ENCODE measurements around the gene PEAK1.
"Not testable (repeated sequence)": the region's sequence is repeated elsewhere in the genome, so short reads cannot be mapped to it uniquely, and the experiment has no call there.

PEAK1 gene

DNA sequence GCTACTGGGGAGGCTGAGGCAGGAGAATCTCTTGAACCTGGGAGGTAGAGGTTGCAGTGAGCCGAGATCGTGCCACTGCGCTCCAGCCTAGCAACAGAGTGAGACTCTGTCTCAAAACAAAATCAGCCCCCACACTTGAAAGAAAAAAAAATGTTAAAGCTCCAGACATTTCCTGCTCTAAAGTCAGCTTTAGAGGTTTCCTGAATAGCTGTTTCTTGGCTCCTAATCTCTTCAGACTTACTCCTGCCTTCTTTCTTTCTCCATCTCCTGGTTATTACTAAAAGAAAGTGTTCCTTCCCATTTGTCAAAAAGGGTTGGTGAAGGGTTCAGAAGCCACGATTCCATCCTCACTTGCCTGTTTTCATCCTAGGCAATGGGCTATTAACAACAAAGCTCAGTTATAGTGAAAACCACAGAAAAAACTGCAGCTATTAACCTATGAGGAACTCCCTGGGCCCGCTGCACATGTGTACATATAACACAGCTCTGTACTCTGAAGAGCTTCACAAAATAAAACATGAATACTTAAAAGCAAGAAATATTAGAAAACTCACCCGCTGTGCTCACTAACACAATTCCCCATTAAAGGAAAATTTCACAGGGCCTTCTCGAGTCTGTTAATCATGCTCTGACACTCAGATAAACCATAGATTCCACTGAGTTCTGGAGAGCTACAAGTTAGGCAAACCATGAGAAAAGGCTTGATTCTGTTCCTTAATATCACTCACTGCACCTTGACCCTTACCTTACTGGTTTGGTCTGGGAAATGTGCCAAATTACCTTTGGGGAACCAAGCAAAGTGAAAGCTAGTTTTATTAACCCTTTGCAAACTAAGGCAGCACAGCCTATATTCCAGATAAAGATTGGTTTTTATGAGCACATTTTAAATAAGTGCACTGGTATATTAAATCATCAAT lies 259.1 kb downstream of the PEAK1 start:
- Histone ChIP-seq H3K36me3 (ENCODE audit: insufficient read depth) (no peaks in the 10 kb centered on the region), H3K27ac (no peak overlapping the region), H3K79me2 (ENCODE audit: insufficient read depth, low read depth) (no peaks in the 10 kb centered on the region), H3K27me3 (ENCODE audit: insufficient read depth, low read depth) (no peaks in the 10 kb centered on the region), H3K4me3 (IDR thresholded peaks at IDR 0.05; ENCODE audit: insufficient read depth, low read depth, low read length) (no peak overlapping the region), H3K9ac (no peak overlapping the region), H3K4me1 (ENCODE audit: low read depth, poor library complexity, severe bottlenecking) (no peaks in the 10 kb centered on the region), H4K20me1 (ENCODE audit: insufficient read depth) (no peaks in the 10 kb centered on the region), H2AFZ (ENCODE audit: low read depth) (no peak overlapping the region), H3K4me2 (no peak overlapping the region)
- TF ChIP-seq CTCF (conservative IDR thresholded peaks at IDR 0.05; ENCODE audit: low read depth, low read length), result no peak

DNA sequence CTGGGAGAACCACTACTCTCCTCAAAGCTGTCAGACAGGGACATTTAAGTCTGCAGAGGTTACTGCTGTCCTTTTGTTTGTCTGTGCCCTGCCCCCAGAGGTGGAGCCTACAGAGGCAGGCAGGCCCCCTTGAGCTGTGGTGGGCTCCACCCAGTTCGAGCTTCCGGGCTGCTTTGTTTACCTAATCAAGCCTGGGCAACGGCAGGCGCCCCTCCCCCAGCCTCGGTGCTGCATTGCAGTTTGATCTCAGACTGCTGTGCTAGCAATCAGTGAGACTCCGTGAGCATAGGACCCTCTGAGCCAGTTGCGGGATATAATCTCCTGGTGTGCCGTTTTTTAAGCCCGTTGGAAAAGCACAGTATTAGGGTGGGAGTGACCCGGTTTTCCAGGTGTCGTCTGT lies 263.9 kb downstream of the PEAK1 start:
- not testable (repeated sequence) for H3K27me3 ChIP-seq (ENCODE audit: insufficient read depth, low read depth); H4K20me1 ChIP-seq (ENCODE audit: insufficient read depth); H3K4me3 ChIP-seq (IDR thresholded peaks at IDR 0.05; ENCODE audit: insufficient read depth, low read depth, low read length); H3K79me2 ChIP-seq (ENCODE audit: insufficient read depth, low read depth); H3K4me2 ChIP-seq; H3K36me3 ChIP-seq (ENCODE audit: insufficient read depth); H3K4me1 ChIP-seq (ENCODE audit: low read depth, poor library complexity, severe bottlenecking); H2AFZ ChIP-seq (ENCODE audit: low read depth); H3K9ac ChIP-seq; H3K27ac ChIP-seq

DNA sequence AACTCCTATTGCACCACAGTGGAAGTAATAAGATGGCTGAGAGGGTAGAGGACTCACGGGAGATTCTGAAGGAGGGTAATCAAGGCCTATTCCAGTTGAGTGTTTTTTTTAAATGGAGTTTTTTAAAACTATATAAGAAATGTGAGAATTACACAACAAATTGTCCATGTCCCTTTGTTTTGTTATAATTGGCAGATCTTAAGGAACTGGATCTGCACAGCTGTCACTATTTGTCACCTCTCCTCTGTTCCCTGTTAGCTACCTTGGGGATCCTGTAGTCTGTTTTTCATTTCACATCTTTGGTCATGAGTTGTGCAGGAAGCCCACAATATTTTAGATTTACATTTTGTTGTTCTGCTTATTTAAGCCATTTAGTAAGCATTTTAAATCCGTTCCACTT lies 271.7 kb downstream of the PEAK1 start:
- H3K79me2 ChIP-seq (ENCODE audit: insufficient read depth, low read depth), result no peaks in the 10 kb centered on the region
- H2AFZ ChIP-seq (ENCODE audit: low read depth), result no peak overlapping the region
- no peak overlapping the region for H3K27ac ChIP-seq
- no peaks in the 10 kb centered on the region for H3K4me1 ChIP-seq (ENCODE audit: low read depth, poor library complexity, severe bottlenecking)
- no peak for TF ChIP-seq CTCF (conservative IDR thresholded peaks at IDR 0.05; ENCODE audit: low read depth, low read length)
- H3K27me3 ChIP-seq (ENCODE audit: insufficient read depth, low read depth), result no peaks in the 10 kb centered on the region
- H3K4me2 ChIP-seq, result no peak overlapping the region
- H3K9ac ChIP-seq, result no peak overlapping the region
- H3K36me3 ChIP-seq (ENCODE audit: insufficient read depth), result no peaks in the 10 kb centered on the region
- H4K20me1 ChIP-seq (ENCODE audit: insufficient read depth), result no peaks in the 10 kb centered on the region
- H3K4me3 ChIP-seq (IDR thresholded peaks at IDR 0.05; ENCODE audit: insufficient read depth, low read depth, low read length), result no peak overlapping the region

- no peak for TF ChIP-seq CTCF (conservative IDR thresholded peaks at IDR 0.05; ENCODE audit: low read depth, low read length)
- Histone ChIP-seq H3K27ac (no peak overlapping the region), H3K9ac (no peak overlapping the region)
These were observed 274.5 kb downstream of the PEAK1 start for GRCh38 chr15:77145370-77145769.

DNA sequence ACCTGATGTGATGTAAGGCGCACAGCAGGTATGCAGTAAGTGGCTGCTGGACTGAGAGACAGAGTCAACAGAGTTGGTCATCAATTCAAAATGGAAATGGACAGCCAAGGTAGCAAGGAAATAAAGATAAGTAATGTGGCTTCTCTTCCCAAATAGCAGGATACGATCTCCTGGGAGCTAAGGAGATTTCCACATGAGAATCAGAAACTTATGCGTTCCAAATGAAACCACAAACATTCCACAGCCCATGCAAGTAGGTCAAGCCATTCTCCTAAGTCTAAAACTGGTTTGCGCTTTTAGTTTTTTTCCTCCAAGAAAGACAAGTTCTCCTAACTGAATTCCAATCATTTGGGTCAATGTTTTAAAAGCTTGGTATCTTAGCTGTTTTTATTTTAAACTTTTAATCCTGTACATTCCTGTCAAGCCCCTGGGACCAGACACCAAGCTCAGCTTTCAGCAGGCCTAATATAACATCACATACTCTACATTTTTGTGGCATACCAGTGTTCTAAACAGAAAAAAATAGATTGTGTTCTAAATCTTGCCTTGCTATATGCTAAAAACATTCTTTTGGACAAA lies 275.3 kb downstream of the PEAK1 start:
- no peak for TF ChIP-seq CTCF (conservative IDR thresholded peaks at IDR 0.05; ENCODE audit: low read depth, low read length)
- H3K79me2 ChIP-seq (ENCODE audit: insufficient read depth, low read depth), result no peaks in the 10 kb centered on the region
- no peaks in the 10 kb centered on the region for H3K4me1 ChIP-seq (ENCODE audit: low read depth, poor library complexity, severe bottlenecking)
- H3K9ac ChIP-seq, result no peak overlapping the region
- H3K27ac ChIP-seq, result no peak overlapping the region
- H3K27me3 ChIP-seq (ENCODE audit: insufficient read depth, low read depth), result no peaks in the 10 kb centered on the region
- no peaks in the 10 kb centered on the region for H4K20me1 ChIP-seq (ENCODE audit: insufficient read depth)
- H3K36me3 ChIP-seq (ENCODE audit: insufficient read depth), result no peaks in the 10 kb centered on the region
- no peak overlapping the region for H3K4me2 ChIP-seq
- H2AFZ ChIP-seq (ENCODE audit: low read depth), result no peak overlapping the region
- no peak overlapping the region for H3K4me3 ChIP-seq (IDR thresholded peaks at IDR 0.05; ENCODE audit: insufficient read depth, low read depth, low read length)

More at GRCh38 chr15:77145370-77145769, 274.5 kb downstream of the PEAK1 start:
- no peaks in the 10 kb centered on the region for H3K79me2 ChIP-seq (ENCODE audit: insufficient read depth, low read depth)
- H2AFZ ChIP-seq (ENCODE audit: low read depth), result no peak overlapping the region
- no peak overlapping the region for H3K4me3 ChIP-seq (IDR thresholded peaks at IDR 0.05; ENCODE audit: insufficient read depth, low read depth, low read length)
- H4K20me1 ChIP-seq (ENCODE audit: insufficient read depth), result no peaks in the 10 kb centered on the region
- no peaks in the 10 kb centered on the region for H3K27me3 ChIP-seq (ENCODE audit: insufficient read depth, low read depth)
- H3K4me1 ChIP-seq (ENCODE audit: low read depth, poor library complexity, severe bottlenecking), result no peaks in the 10 kb centered on the region
- H3K4me2 ChIP-seq, result no peak overlapping the region
- H3K36me3 ChIP-seq (ENCODE audit: insufficient read depth), result no peaks in the 10 kb centered on the region

Data from KMS-11 (cell line).